Astrocyte of the cerebellum (primary cell): ENCODE measurements around the gene PKD2L2.

Source experiments
- DNase-seq: peaks from one replicate; pipeline ENCODE4 v3.0.0-alpha.2; 2011; ENCODE audit warnings: low read depth
- H3K4me3 ChIP-seq: 2 replicates; pipeline ENCODE4 v1.5.1; 2011; ENCODE audit warnings: mild to moderate bottlenecking, low read depth, low read length, moderate library complexity
- in situ Hi-C: cut with HindIII; loops from 2 replicates; pipeline ENCODE4 v1.10.0; 2017; ENCODE audit warnings: low sequenced_read_pairs
- TF ChIP-seq, protein P1 (sequence below): IDR thresholded peaks from 2 replicates; pipeline ENCODE4 v1.5.1; 2012; ENCODE audit warnings: low read length, low read depth, moderate library complexity, mild to moderate bottlenecking; ENCODE audit errors: missing control alignments

Gene PKD2L2

DNA sequence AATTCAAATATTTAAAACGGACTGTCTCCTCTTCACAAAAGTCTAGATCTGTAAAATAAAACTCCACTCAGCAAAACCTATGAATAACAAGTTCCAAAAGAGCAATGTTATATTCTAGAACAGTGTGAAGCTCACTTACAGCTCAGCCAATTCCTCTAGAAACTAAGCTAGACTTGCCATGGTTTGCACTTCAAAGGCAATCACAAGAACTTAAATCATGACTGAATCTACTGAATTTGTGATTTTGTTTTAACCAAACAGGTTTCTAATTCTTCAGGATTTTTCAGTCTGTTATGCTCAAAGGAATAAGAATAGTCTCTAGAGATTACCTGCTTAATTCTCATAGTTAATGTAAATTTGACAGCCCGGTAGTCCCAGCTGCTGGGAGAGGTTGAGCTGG, 1.4 kb upstream of the PKD2L2 start:
- H3K4me3 ChIP-seq = no peak overlapping the region
- in situ Hi-C loops = no loop called here
- TF ChIP-seq, protein P1, sequence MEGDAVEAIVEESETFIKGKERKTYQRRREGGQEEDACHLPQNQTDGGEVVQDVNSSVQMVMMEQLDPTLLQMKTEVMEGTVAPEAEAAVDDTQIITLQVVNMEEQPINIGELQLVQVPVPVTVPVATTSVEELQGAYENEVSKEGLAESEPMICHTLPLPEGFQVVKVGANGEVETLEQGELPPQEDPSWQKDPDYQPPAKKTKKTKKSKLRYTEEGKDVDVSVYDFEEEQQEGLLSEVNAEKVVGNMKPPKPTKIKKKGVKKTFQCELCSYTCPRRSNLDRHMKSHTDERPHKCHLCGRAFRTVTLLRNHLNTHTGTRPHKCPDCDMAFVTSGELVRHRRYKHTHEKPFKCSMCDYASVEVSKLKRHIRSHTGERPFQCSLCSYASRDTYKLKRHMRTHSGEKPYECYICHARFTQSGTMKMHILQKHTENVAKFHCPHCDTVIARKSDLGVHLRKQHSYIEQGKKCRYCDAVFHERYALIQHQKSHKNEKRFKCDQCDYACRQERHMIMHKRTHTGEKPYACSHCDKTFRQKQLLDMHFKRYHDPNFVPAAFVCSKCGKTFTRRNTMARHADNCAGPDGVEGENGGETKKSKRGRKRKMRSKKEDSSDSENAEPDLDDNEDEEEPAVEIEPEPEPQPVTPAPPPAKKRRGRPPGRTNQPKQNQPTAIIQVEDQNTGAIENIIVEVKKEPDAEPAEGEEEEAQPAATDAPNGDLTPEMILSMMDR = no peak
- DNase-seq = no peak

DNA sequence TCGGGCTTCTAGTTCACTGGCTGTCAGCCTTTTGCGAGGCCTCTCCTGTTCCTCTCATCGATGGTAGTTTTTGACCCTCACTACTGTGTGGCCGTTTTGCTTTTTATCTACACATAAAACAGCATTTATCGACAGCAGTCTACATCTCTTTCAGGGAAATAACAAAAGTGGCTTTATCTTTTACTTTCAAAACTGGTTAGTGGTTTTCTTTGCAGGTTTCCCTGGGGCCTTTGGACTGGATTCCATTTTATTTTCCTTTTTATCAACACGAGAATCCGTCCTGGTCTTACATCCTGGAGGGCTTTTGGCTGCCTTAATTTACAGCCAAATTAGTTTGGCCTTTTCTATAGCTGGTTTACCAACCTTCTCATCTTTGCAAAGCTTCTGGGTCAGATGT, 793 bp upstream of the PKD2L2 start:
- no peak for DNase-seq
- in situ Hi-C loops = no loop called here
- H3K4me3 ChIP-seq = no peak overlapping the region
- TF ChIP-seq, protein P1 = no peak

DNA sequence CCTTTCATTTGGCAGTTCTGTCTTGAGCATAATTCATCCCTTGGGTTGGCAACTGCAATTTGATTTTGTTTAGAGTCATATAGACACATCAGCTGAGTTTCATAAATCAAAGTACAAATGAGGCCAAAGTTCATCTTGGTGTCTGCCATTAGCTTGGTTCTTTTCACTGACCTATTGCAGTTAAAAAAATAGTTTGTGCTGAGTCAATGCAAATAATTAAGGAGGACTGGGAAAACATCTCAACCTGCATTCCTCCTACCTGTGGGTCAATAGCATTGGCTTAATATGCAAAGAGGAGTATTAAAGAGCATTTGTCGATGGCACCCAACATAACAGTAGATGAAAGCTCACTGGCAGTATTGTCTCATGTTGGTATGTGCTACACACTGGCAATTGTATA, 1.6 kb downstream of the PKD2L2 start:
- in situ Hi-C loops = no loop called here
- no peak overlapping the region for H3K4me3 ChIP-seq
- DNase-seq = no peak
- TF ChIP-seq, protein P1 = no peak

DNA sequence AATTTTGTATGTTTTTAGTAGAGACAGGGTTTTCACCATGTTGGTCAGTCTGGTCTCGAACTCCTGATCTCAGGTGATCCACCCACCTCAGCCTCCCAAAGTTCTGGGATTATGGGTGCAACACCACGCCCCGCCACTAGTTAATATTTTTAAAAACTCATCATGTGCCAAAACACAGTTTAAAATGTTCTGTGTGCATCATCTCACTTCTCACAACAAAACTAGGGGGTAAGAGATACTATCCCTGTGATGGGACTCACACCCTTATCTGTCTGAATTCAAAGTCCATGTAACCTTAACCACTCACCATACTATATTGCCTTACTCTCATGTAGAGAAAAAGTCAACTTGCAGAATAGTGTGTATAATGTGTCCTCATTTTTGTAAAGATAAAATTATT, 2.6 kb downstream of the PKD2L2 start:
- no peak overlapping the region for H3K4me3 ChIP-seq
- DNase-seq = no peak
- TF ChIP-seq, protein P1 = no peak
- in situ Hi-C loops = no loop called here

DNA sequence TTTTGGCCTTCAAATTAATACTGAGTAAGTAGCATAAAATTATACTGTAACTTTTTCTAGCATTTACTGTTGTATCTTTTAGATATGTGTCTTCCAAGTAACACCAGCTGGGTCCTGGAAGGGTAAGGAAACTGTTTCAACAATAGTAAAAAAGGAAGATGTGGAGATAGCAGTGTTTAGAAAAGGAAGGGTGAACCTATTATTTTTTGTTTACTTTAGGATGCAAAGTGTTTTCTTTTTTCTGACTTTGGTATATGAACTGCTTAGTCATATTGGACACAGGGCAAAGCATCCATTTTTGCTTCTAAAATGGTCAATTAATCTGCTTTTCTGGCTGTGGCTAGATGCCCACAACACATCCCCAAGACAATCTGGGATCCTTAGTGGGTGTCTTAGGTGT, 5.3 kb downstream of the PKD2L2 start:
- DNase-seq = no peak
- no peak overlapping the region for H3K4me3 ChIP-seq
- in situ Hi-C loops = no loop called here
- TF ChIP-seq, protein P1 = no peak

DNA sequence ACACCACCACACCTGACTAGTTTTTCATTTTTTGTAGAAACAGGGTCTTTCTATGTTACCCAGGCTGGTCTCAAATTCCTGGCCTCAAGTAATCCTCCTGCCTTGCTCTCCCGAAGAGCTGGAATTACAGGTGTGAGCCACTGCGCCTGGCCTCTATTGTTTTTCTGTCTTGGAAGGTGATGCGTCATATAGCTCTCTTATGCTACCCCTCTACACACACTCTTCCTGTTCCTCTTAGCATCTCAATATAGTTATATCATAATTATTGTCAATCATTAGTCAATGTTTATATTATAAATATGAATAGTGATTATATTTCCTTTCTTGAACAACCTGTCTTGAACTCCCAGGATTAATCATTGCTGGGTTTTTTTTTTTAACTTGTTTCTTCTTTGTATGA, 7.3 kb downstream of the PKD2L2 start:
- H3K4me3 ChIP-seq = no peak overlapping the region
- TF ChIP-seq, protein P1 = no peak
- in situ Hi-C loops = no loop called here
- DNase-seq = no peak

DNA sequence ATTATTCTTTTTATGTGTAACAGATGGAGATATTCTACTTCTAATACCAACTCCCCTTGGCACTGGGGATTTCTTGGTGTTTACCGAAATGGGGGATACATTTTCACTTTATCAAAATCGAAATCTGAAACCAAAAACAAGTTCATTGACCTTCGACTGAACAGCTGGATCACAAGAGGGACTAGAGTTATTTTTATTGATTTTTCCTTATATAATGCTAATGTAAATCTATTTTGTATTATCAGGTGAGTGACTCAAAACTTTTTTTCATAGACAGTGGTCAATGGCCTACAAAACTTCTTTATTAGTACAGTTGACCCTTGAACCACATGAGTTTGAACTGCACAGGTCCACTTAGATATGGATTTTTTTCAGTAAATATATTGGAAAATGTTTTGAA, 10.2 kb downstream of the PKD2L2 start:
- in situ Hi-C loops = no loop called here

More for the DNA sequence above, 10.2 kb downstream of the PKD2L2 start:
- no peak for DNase-seq
- TF ChIP-seq, protein P1 = no peak
- no peak overlapping the region for H3K4me3 ChIP-seq
